Panc1 (cell line): ENCODE results near the gene SLC35A2. TPM values are rescaled to one million over a fixed set of nuclear protein-coding genes. Genes with fewer than 3 reads are reported as not detected.

Experiments
- ATAC-seq: fragments of 200-7000 bp; cut with Tn5 transposase; 2 replicates; pipeline ENCODE4 v1.9.1; 2020; ENCODE audit warnings: mild to moderate bottlenecking, moderate library complexity
- BruUV-seq: library from RNA; stranded (reverse); fragments of 400-500 nt; replicated peaks from 2 replicates; lab custom pipeline; 2021; lab: Mats Ljungman, UMichigan
- CTCF ChIA-PET: fragments of 300-600 bp; sonication (Branson Sonifier 250); formaldehyde crosslinking; loops from one replicate; lab custom pipeline; 2022; ENCODE audit warnings: antibody characterized with exemption; lab: Charles Lee
- POLR2A ChIA-PET: fragments of 300-600 bp; sonication (Branson Sonifier 250); formaldehyde crosslinking; loops from one replicate; lab custom pipeline; 2022; ENCODE audit warnings: antibody characterized with exemption; lab: Charles Lee
- DNase-seq: peaks from one replicate; pipeline ENCODE4 v3.0.0-alpha.2; 2010; ENCODE audit warnings: low read depth, low spot score
- H3K27ac ChIP-seq: 2 replicates; pipeline ENCODE4 v1.5.1; 2011; ENCODE audit warnings: mild to moderate bottlenecking, low read length, inconsistent platforms
- H3K27me3 ChIP-seq: fragments of 200-500 bp; sonication (Bioruptor generic); 2 replicates; pipeline ENCODE4 v1.6.0; 2014; ENCODE audit warnings: low read length, inconsistent platforms; ENCODE audit not compliant: control insufficient read depth, insufficient read depth
- H3K36me3 ChIP-seq: fragments of 200-500 bp; sonication (Bioruptor generic); 2 replicates; pipeline ENCODE4 v1.5.1; 2014; ENCODE audit warnings: inconsistent platforms, mild to moderate bottlenecking, low read length, moderate library complexity; ENCODE audit not compliant: control insufficient read depth, insufficient read depth
- H3K4me1 ChIP-seq: 2 replicates; pipeline ENCODE4 v1.5.1; 2011; ENCODE audit warnings: inconsistent platforms, mild to moderate bottlenecking, low read length, moderate library complexity; ENCODE audit not compliant: control insufficient read depth, insufficient read depth
- H3K4me3 ChIP-seq, 2 experiments: 2 replicates each; pipeline ENCODE4 v1.5.1; 2011 to 2012; ENCODE audit warnings: low read depth in 2 of 2, low read length in 2 of 2, mild to moderate bottlenecking in 2 of 2, inconsistent platforms in 1 of 2, moderate library complexity in 1 of 2
- H3K9me3 ChIP-seq: fragments of 200-500 bp; sonication (Bioruptor generic); 2 replicates; pipeline ENCODE4 v1.5.1; 2014; ENCODE audit warnings: low read depth, mild to moderate bottlenecking, inconsistent platforms, low read length, moderate library complexity; ENCODE audit not compliant: control insufficient read depth, insufficient read depth
- POLR2AphosphoS5 ChIP-seq: IDR thresholded peaks from 2 replicates; pipeline ENCODE4 v1.6.1; 2012; ENCODE audit warnings: mild to moderate bottlenecking, low read depth, low read length, moderate library complexity
- SIN3A ChIP-seq: IDR thresholded peaks from 2 replicates; pipeline ENCODE4 v1.6.1; 2012; ENCODE audit warnings: low read depth, mild to moderate bottlenecking, low read length, moderate library complexity, borderline replicate concordance; ENCODE audit not compliant: insufficient read depth
- TCF7L2 ChIP-seq: IDR thresholded peaks from 2 replicates; pipeline ENCODE4 v1.6.1; 2011; ENCODE audit warnings: mild to moderate bottlenecking, low read depth, low read length, inconsistent platforms
- in situ Hi-C: cut with HindIII; loops from 2 replicates; pipeline ENCODE4 v1.10.0; 2016; ENCODE audit warnings: low sequenced_read_pairs, low pct_unique_long_range_greater_than_20kb
- intact Hi-C: fragments of 100-400 bp; cut with micrococcal nuclease; formaldehyde crosslinking; loops from one replicate; pipeline ENCODE4 v1.10.0; 2022; ENCODE audit not compliant: unreplicated experiment
- total RNA-seq: library from RNA; stranded (reverse); gene quantifications from one replicate; pipeline ENCODE4 v1.2.1, GENCODE V29; 2021; ENCODE audit not compliant: unreplicated experiment
- TF ChIP-seq, protein P1 (sequence below): fragments of 450-650 bp; IDR thresholded peaks from 2 replicates; pipeline ENCODE4 v1.5.1; 2017; ENCODE audit warnings: mild to moderate bottlenecking
- TF ChIP-seq, protein P2 (sequence below), 2 experiments: IDR thresholded peaks; 2 replicates each; pipeline ENCODE4 v1.6.1; 2011 to 2012; ENCODE audit warnings: low read depth in 2 of 2, control low read depth in 1 of 2, low read length in 1 of 2, mild to moderate bottlenecking in 1 of 2, moderate library complexity in 1 of 2; ENCODE audit not compliant: insufficient read depth in 1 of 2

SLC35A2 gene
- total RNA-seq, 1 experiment from 2014 or later, result 72.4 TPM

GRCh38 chrX:48903290-48903689 is 8.2 kb downstream of the SLC35A2 start:
- in situ Hi-C loops, result no loop called here
- Histone ChIP-seq H3K27ac (no peak overlapping the region), H3K36me3 (peaks cover 2% of the 10 kb centered on the region; the same call in 1 of the 2 replicates), H3K9me3 (no peaks in the 10 kb centered on the region), H3K4me3 (no peak overlapping the region), H3K27me3 (no peaks in the 10 kb centered on the region), H3K4me1 (0 out of 2 replicates have a peak, but pooled peaks cover 6% of the 10 kb centered on the region)
- CTCF ChIA-PET, result no interaction called here
- intact Hi-C loops, result no loop called here
- TF ChIP-seq TCF7L2 (no peak), SIN3A (no peak), POLR2AphosphoS5 (no peak; the same call in 1 of the 2 replicates)
- TF ChIP-seq, protein P1, sequence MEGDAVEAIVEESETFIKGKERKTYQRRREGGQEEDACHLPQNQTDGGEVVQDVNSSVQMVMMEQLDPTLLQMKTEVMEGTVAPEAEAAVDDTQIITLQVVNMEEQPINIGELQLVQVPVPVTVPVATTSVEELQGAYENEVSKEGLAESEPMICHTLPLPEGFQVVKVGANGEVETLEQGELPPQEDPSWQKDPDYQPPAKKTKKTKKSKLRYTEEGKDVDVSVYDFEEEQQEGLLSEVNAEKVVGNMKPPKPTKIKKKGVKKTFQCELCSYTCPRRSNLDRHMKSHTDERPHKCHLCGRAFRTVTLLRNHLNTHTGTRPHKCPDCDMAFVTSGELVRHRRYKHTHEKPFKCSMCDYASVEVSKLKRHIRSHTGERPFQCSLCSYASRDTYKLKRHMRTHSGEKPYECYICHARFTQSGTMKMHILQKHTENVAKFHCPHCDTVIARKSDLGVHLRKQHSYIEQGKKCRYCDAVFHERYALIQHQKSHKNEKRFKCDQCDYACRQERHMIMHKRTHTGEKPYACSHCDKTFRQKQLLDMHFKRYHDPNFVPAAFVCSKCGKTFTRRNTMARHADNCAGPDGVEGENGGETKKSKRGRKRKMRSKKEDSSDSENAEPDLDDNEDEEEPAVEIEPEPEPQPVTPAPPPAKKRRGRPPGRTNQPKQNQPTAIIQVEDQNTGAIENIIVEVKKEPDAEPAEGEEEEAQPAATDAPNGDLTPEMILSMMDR, result no peak
- TF ChIP-seq, protein P2, sequence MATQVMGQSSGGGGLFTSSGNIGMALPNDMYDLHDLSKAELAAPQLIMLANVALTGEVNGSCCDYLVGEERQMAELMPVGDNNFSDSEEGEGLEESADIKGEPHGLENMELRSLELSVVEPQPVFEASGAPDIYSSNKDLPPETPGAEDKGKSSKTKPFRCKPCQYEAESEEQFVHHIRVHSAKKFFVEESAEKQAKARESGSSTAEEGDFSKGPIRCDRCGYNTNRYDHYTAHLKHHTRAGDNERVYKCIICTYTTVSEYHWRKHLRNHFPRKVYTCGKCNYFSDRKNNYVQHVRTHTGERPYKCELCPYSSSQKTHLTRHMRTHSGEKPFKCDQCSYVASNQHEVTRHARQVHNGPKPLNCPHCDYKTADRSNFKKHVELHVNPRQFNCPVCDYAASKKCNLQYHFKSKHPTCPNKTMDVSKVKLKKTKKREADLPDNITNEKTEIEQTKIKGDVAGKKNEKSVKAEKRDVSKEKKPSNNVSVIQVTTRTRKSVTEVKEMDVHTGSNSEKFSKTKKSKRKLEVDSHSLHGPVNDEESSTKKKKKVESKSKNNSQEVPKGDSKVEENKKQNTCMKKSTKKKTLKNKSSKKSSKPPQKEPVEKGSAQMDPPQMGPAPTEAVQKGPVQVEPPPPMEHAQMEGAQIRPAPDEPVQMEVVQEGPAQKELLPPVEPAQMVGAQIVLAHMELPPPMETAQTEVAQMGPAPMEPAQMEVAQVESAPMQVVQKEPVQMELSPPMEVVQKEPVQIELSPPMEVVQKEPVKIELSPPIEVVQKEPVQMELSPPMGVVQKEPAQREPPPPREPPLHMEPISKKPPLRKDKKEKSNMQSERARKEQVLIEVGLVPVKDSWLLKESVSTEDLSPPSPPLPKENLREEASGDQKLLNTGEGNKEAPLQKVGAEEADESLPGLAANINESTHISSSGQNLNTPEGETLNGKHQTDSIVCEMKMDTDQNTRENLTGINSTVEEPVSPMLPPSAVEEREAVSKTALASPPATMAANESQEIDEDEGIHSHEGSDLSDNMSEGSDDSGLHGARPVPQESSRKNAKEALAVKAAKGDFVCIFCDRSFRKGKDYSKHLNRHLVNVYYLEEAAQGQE (IDR thresholded peaks at IDR 0.05; ENCODE audit: insufficient read depth in 1 of 2, low read depth in 2 of 2, low read length in 1 of 2), result no peak
- no peak for ATAC-seq
- no TSS peak for BruUV-seq
- POLR2A ChIA-PET, result no interaction called here
- DNase-seq, result no peak

GRCh38 chrX:48902776-48903175 is 8.7 kb downstream of the SLC35A2 start:
- ChIA-PET POLR2A (interaction anchor here (0.8 kb wide), 1 partner anchor 261 kb away, joined by 3 read pairs; no protein-coding TSS in a partner anchor), CTCF (no interaction called here)
- ATAC-seq (no peak), DNase-seq (no peak)
- Histone ChIP-seq H3K27ac (no peak overlapping the region), H3K4me1 (0 out of 2 replicates have a peak, but pooled peaks cover 6% of the 10 kb centered on the region), H3K9me3 (no peaks in the 10 kb centered on the region), H3K4me3 (no peak overlapping the region), H3K27me3 (no peaks in the 10 kb centered on the region), H3K36me3 (peaks cover 2% of the 10 kb centered on the region; the same call in 1 of the 2 replicates)
- intact Hi-C loops (no loop called here), in situ Hi-C loops (no loop called here)
- TF ChIP-seq, protein P2 (IDR thresholded peaks at IDR 0.05; ENCODE audit: insufficient read depth in 1 of 2, low read depth in 2 of 2, low read length in 1 of 2), result no peak
- BruUV-seq, result no TSS peak
